ENCODE results near the gene LRG1.

GRCh38 chr19:4588291-4588761 is 48.5 kb upstream of the LRG1 start:
- TF ChIP-seq, protein P1, sequence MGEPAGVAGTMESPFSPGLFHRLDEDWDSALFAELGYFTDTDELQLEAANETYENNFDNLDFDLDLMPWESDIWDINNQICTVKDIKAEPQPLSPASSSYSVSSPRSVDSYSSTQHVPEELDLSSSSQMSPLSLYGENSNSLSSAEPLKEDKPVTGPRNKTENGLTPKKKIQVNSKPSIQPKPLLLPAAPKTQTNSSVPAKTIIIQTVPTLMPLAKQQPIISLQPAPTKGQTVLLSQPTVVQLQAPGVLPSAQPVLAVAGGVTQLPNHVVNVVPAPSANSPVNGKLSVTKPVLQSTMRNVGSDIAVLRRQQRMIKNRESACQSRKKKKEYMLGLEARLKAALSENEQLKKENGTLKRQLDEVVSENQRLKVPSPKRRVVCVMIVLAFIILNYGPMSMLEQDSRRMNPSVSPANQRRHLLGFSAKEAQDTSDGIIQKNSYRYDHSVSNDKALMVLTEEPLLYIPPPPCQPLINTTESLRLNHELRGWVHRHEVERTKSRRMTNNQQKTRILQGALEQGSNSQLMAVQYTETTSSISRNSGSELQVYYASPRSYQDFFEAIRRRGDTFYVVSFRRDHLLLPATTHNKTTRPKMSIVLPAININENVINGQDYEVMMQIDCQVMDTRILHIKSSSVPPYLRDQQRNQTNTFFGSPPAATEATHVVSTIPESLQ (CRISPR knock-in tag; IDR thresholded peaks at IDR 0.05) = no peak
- no peak for TF ChIP-seq PKNOX1 (IDR thresholded peaks at IDR 0.05)
- no peak for TF ChIP-seq POLR2AphosphoS5 (IDR thresholded peaks at IDR 0.05; ENCODE audit: control insufficient read depth, insufficient read depth, low read depth, low read length)
- TF ChIP-seq EWSR1 (IDR thresholded peaks at IDR 0.05; ENCODE audit: borderline replicate concordance, low read depth, partially characterized antibody) = no peak
- no peak for TF ChIP-seq POLR2A (conservative IDR thresholded peaks at IDR 0.05)
- TF ChIP-seq HIVEP1 (CRISPR knock-in tag; IDR thresholded peaks at IDR 0.05) = no peak
- TF ChIP-seq, protein P2, sequence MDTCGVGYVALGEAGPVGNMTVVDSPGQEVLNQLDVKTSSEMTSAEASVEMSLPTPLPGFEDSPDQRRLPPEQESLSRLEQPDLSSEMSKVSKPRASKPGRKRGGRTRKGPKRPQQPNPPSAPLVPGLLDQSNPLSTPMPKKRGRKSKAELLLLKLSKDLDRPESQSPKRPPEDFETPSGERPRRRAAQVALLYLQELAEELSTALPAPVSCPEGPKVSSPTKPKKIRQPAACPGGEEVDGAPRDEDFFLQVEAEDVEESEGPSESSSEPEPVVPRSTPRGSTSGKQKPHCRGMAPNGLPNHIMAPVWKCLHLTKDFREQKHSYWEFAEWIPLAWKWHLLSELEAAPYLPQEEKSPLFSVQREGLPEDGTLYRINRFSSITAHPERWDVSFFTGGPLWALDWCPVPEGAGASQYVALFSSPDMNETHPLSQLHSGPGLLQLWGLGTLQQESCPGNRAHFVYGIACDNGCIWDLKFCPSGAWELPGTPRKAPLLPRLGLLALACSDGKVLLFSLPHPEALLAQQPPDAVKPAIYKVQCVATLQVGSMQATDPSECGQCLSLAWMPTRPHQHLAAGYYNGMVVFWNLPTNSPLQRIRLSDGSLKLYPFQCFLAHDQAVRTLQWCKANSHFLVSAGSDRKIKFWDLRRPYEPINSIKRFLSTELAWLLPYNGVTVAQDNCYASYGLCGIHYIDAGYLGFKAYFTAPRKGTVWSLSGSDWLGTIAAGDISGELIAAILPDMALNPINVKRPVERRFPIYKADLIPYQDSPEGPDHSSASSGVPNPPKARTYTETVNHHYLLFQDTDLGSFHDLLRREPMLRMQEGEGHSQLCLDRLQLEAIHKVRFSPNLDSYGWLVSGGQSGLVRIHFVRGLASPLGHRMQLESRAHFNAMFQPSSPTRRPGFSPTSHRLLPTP (IDR thresholded peaks at IDR 0.05; ENCODE audit: borderline replicate concordance, extremely low read depth, insufficient read length) = no peak
- TF ChIP-seq ZNF740 (CRISPR knock-in tag; IDR thresholded peaks at IDR 0.05) = no peak
- TF ChIP-seq ZNF740 (tag; IDR thresholded peaks at IDR 0.05) = no peak
- no peak for TF ChIP-seq CBX2 (IDR thresholded peaks at IDR 0.05; ENCODE audit: insufficient read depth, low read length, poor library complexity, severe bottlenecking)
- no peak for TF ChIP-seq TCF7 (IDR thresholded peaks at IDR 0.05; ENCODE audit: borderline replicate concordance)
- TF ChIP-seq ZNF217 (CRISPR knock-in tag; IDR thresholded peaks at IDR 0.05) = no peak
